HL-60/S4 treated with phorbol 12-myristate 13-acetate at 8.2 ng/mL for 4 days and 3 days (cell line): ENCODE results near the gene HBA1.
"Not testable (repeated sequence)": the region's sequence is repeated elsewhere in the genome, so short reads cannot be mapped to it uniquely, and the experiment has no call there.

ENCODE experiments used
- in situ Hi-C: fragments of 300-500 bp; cut with MboI; formaldehyde crosslinking; loops from 2 replicates; pipeline ENCODE4 v1.15.0; 2022; ENCODE audit warnings: low sequenced_read_pairs

The HBA1 gene

GRCh38 chr16:176477-177382 lies at the start of gene HBA1:
TSS of gene HBA1 (plus strand) at chr16:176680. CDS start at chr16:176717, 37 bp downstream.
- in situ Hi-C loops, result not testable (repeated sequence)

DNA sequence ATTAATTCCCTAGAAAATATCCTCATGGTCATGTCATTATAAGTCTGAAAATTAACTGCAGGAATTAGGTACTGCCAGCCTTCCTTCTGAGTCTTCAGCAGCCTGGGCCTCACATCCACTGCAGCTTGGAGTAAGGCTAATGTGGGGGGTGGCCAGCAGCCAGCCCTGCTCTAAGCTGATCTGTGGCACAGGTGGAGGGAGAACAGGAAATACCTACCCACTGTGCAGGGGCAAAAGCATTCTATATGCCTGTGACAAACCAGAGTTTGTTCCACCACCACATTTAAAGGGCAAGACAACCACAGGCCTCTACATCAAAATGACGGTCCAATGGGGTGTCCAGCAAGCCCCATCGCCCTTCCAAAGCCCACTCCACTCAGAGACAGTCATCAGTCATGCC lies 47.4 kb upstream of the HBA1 start:
- in situ Hi-C loops, result no loop called here

- in situ Hi-C loops, result no loop called here
Observed at GRCh38 chr16:130533-131173, 45.8 kb upstream of the HBA1 start.

DNA sequence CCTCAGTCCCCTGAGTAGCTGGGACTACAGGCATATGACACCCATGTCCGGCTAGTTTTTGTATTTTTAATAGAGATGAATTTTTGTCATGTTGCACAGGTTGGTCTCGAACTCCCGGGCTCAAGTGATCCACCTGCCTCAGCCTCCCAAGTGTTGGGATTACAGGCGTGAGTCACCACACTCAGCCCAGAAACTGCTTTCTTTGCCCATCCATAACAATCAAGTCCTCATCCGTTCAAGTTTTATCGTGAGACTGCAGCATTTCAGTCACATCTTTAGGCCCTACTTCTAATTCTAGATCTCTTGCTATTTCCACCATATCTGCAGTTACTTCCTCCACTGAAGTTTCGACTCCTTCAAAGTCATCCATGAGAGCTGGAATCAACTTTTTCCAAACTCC lies 44.4 kb upstream of the HBA1 start:
- in situ Hi-C loops, result no loop called here

DNA sequence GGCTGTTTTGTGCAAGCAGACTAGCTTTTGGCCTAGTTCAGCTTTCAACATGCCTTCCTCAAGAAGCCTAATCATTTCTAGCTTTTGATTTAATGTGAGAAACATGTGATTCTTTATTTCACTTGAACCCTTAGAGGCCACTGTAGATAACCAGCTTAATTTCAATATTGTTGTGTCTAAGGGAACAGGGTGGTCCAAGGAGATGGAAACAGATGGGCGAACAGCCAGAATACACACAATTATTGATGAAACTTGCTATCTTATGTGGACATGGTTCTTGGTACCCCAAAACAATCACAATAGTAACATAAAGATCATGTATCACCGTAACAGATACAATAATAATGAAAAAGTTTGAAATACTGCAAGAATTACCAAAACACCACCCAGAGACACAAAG lies 42.8 kb upstream of the HBA1 start:
- in situ Hi-C loops, result no loop called here

DNA sequence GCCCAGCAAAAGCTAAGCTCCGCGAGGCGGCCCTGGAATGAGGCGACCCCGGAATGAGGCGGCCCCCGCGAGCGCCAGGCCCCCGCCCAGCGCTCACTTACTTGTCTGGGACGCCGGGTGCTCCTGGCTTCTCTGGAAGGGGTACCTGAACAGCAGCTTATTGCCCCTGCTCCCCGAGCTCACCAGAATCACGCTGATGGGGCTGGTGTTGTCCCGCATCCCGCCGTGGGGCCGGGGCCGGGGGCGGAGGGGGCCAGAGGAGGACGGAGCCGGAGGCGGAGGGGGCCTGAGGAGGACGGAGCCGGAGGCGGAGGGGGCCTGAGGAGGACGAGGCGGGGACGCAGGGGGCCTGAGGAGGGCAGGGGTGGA lies 38.4 kb upstream of the HBA1 start:
- in situ Hi-C loops, result no loop called here

DNA sequence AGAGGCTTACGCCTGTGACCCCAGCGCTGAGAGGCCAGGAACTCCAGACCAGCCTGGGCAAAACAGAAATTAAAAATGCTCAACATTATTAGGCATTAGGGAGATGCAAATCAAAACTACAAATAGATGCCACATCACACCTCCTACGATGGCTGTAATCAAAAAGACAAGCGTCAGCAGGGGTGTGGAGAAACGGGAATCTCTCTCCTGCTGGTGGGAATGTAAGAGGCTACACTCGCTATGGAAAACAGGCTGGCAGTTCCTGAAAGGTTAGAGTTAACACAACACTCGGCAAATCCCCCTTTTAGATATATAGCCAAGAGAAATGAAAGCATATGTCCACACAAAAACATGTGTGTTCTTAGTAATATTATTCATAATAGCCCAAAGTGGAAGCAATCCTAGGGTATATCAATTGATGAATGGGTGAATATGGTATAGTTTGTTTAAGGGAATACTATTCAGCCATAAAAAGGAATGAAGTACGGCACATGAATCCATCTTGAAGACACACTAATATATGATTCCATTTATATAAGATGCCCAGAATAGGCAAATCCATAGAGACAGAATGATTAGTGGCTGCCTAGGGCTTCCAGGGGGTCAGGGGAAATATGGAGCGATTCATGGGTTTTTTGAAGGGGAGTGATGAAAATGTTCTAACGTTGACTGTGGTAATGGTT lies 36.2 kb upstream of the HBA1 start:
- in situ Hi-C loops, result no loop called here

GRCh38 chr16:142405-142967 lies 34.0 kb upstream of the HBA1 start:
- in situ Hi-C loops, result no loop called here

DNA sequence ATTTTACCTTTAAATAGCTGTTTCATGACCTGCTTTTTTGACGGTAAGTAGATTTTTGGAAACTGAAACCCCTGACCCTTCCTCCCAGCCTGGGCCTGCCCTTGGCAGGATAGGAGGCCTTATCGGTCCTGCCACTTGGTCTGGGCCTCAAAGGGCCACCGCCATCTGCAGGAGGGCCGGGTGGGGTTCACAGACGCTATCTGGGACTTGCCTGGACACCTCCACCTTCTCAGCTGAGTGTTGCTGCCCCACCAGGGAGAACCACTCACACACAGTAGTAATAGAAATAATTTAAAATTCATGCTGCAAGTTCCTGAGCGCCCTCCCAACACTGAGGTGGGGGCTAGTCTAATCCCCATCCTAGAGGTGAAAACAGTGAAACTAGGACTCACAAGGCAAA lies 33.4 kb upstream of the HBA1 start:
- in situ Hi-C loops, result no loop called here

DNA sequence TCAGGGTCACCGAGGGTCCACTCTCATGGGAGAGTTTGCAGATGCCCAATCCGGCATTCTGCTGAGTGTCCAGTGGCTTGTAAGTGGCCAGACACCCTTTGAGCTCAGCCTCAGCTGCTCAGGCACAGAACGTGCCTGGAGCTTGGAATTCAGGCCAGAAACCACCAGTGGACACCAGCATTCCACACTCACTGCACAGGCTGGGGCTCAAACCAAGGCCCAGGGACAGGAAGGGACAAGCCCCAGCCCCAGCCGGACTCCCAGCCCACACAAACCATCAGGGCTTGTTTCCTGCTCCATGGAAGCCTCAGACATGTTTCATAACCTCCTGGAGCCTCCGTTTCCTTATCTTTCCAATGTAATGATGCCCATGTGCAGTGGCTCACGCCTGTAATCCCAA lies 33.0 kb upstream of the HBA1 start:
- in situ Hi-C loops, result no loop called here

GRCh38 chr16:144797-145252 lies 31.7 kb upstream of the HBA1 start:
- in situ Hi-C loops, result no loop called here

GRCh38 chr16:146646-147045 lies 29.8 kb upstream of the HBA1 start:
- in situ Hi-C loops, result no loop called here

- in situ Hi-C loops, result no loop called here
Observed at GRCh38 chr16:149024-149660, 27.3 kb upstream of the HBA1 start.

GRCh38 chr16:152141-153128 lies 24.0 kb upstream of the HBA1 start, which contains the start of gene HBZ:
TSS of gene HBZ (plus strand) at chr16:152644. CDS start at chr16:152910, 266 bp downstream.
- in situ Hi-C loops, result no loop called here

DNA sequence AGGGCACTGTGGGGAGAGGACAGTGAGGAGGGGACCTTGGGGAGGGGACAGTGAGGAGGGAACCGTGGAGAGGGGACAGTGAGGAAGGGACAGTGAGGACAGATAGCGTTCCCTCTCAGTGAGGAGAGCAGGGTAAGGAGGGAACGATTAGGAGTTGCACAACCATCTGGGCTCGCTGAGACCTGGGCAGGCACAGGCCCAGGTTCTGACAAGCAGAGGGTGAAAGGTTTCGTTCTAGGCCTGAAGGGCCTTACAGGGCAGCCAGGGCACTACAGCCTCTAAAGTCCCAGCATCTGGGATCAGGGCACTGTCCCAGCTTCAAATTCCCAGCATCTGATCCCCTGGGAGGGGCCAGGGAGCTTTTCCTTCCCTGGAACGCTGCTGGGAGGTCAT lies 23.4 kb upstream of the HBA1 start:
- in situ Hi-C loops, result not testable (repeated sequence)

DNA sequence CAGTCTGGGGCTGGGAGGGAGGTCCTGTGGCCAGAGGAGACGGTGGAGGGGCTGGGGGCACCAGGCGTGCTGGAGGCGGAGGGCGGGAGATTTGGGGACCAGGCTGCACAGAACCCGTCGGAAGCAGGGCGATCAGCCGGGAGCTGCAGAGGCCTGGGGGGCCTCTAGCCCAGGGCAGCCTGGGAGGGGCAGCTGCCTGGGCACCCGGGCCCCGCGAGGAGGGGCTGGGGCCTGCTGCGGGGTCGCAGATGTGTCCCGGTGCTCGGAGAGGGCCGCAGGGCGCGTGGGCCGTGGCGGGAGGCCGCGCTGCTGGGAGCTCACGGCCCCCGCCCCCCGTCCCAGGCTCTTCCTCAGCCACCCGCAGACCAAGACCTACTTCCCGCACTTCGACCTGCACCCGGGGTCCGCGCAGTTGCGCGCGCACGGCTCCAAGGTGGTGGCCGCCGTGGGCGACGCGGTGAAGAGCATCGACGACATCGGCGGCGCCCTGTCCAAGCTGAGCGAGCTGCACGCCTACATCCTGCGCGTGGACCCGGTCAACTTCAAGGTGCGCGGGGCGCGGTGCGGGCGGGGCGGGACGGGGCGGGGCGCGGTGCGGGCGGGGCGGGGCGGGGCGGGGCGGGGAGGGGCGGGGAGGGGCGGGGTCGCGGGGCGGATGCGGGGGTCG lies 22.8 kb upstream of the HBA1 start:
- in situ Hi-C loops, result not testable (repeated sequence)

GRCh38 chr16:154217-155030 lies 22.1 kb upstream of the HBA1 start:
- in situ Hi-C loops, result no loop called here

DNA sequence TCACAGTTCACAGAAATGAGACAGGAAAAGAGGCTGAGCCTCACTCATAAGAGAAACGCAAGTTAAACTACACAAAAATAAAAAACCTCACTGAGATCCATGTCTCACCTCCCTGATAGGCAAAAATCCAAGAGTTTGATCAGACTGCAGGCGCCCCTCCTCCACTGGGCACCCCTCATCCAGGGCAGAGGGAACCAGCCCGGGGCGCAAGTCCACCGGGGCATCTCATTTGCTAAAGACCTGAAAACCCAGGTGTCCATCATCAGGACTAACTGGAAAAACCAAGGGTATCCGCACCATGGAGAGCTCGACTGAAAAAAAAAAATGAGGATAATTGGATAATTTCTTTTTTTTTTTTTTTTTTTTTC lies 21.5 kb upstream of the HBA1 start:
- in situ Hi-C loops, result no loop called here
